ENCODE results near the gene TMEM50B.

The TMEM50B gene

DNA sequence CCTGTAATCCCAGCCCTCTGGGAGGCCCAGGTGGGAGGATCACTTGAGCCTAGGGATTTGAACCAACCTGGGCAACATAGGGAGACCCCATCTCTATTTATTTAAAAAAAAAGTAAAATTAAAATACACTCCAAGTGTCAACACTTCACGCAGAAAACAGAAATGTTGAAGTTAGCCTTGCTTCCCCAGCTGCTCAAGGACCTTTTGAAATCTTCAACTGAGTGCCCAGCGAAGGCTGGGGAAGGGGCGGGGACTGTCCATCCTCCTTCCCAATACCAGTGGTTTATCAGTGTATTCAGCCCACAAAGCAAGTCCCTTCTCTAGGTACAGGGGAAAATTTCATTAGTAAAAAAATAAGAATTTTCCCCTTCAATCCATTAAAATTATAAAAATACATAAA lies 14.0 kb upstream of the TMEM50B start:
- Histone ChIP-seq H3K36me3 (ENCODE audit: control insufficient read depth, insufficient read depth, low read length) (no peaks in the 10 kb centered on the region), H3K9me3 (ENCODE audit: control insufficient read depth, low read length) (no peaks in the 10 kb centered on the region), H3K4me3 (ENCODE audit: low read length) (no peak overlapping the region), H3K9ac (ENCODE audit: low read length) (no peak overlapping the region), H3K27me3 (ENCODE audit: control insufficient read depth, insufficient read depth, low read length) (no peaks in the 10 kb centered on the region), H3K4me1 (ENCODE audit: control insufficient read depth, insufficient read depth, low read length) (no peaks in the 10 kb centered on the region)

DNA sequence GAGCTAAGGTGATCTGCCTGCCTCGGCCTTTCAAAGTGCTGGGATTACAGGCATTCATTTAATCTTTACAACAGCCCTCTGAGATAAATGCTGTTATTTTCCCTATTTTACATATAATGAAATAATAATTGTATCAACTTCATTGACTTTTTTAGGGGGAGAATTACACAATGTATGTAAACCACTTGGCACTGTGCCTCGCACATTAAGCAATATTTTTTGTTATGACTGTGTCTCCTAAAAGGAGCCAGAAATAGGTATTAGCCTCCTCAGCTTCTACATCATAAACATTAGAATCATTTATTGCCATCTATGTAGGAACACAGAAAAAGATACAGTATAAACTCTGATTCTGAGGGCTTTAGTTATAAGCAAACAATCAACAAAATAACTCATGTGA lies 12.8 kb upstream of the TMEM50B start:
- Histone ChIP-seq H3K27me3 (ENCODE audit: control insufficient read depth, insufficient read depth, low read length) (no peaks in the 10 kb centered on the region), H3K9ac (ENCODE audit: low read length) (no peak overlapping the region), H3K4me1 (ENCODE audit: control insufficient read depth, insufficient read depth, low read length) (no peaks in the 10 kb centered on the region), H3K9me3 (ENCODE audit: control insufficient read depth, low read length) (no peaks in the 10 kb centered on the region), H3K36me3 (ENCODE audit: control insufficient read depth, insufficient read depth, low read length) (no peaks in the 10 kb centered on the region), H3K4me3 (ENCODE audit: low read length) (no peak overlapping the region)

DNA sequence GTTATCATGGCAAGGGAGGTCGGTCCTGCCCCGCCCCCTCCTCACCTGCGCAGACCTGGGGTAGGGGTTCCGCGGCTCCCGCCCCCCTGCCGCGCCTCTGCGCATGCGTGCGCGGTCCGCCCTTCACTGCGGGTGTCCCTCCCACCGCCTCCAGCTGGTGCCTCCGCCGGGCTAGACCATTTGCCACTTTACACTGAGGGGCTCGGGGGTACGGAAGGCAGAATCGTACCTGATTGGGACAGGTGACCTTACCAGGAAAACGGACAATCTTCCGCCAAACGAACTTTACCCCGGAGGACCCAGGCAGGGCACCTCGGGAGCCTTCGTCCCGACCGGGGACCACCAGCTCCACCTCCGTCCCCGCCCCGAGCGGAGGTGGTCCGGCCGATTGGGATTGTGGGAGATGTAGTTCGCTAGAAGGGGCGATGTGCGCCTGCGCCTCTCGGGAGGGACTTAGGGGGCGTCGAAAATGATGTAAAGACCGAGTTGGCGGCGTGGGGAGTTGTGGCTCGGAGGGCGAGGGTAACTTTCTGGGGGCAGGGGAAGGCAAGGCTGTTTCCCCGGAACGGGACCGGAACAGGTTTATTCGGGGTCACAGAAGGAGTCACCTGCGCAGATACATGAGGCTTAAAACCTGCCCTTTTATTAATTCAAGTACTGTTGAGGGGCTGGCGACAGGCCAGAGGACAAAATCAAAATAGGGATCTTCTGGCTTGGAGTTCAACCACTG lies 11.8 kb upstream of the TMEM50B start, which contains the start of gene DNAJC28:
Gene DNAJC28 (minus strand): TSS at position 344 of the 730 bp plus-strand sequence. CDS start 2,323 bp downstream, outside the sequence.
- H3K4me1 ChIP-seq (ENCODE audit: control insufficient read depth, insufficient read depth, low read length): no peaks in the 10 kb centered on the region
- H3K36me3 ChIP-seq (ENCODE audit: control insufficient read depth, insufficient read depth, low read length): no peaks in the 10 kb centered on the region
- no peaks in the 10 kb centered on the region for H3K27me3 ChIP-seq (ENCODE audit: control insufficient read depth, insufficient read depth, low read length)

DNA sequence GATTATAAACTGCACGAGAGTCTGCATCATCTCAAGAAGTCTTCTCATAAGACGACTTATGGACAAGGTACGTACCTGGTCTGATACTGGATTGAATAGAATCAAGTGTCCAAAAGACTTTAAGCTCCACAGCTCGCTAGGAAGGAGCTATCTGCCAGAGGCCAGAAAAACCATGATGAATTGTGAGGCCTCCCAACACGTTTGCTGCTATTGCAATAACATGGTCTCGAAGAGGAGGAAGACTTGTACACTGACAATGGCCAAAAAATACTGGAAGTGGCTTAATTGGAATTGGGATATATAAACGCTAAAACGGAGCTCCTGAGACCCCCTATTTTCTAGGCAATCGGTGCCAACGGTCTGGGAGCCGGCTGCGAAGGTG lies 11.2 kb upstream of the TMEM50B start:
- Histone ChIP-seq H3K4me1 (ENCODE audit: control insufficient read depth, insufficient read depth, low read length) (no peaks in the 10 kb centered on the region), H3K27me3 (ENCODE audit: control insufficient read depth, insufficient read depth, low read length) (no peaks in the 10 kb centered on the region), H3K36me3 (ENCODE audit: control insufficient read depth, insufficient read depth, low read length) (no peaks in the 10 kb centered on the region), H3K9me3 (ENCODE audit: control insufficient read depth, low read length) (no peaks in the 10 kb centered on the region), H3K9ac (ENCODE audit: low read length) (peak overlapping the region; percentile 78), H3K4me3 (ENCODE audit: low read length) (peak overlapping the region; percentile 86)

More for the DNA sequence above, 11.8 kb upstream of the TMEM50B start, which contains the start of gene DNAJC28:
- Histone ChIP-seq H3K9ac (ENCODE audit: low read length) (peak within 1 kb of the TSS; percentile 78), H3K4me3 (ENCODE audit: low read length) (peak within 1 kb of the TSS; percentile 86), H3K9me3 (ENCODE audit: control insufficient read depth, low read length) (no peaks in the 10 kb centered on the region)

DNA sequence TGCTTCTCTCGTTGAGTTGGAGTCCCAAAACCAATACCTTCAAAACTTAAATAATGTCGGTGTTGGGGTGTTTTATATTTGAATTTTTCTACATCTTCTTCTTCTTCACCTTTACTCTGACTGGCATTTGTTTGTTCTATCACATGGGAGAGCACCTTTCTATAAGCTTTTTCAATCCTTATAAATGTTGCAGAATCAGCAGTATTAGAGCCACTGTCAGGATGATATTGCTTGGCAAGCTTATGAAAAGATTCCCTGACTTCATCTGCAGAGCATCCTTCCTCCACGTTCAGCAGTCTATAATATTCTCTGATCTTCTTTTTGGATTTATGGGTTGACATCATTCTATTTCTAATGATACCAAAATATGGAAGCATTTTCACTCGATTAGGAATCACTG lies 9.2 kb upstream of the TMEM50B start:
- Histone ChIP-seq H3K27me3 (ENCODE audit: control insufficient read depth, insufficient read depth, low read length) (no peaks in the 10 kb centered on the region), H3K9ac (ENCODE audit: low read length) (no peak overlapping the region), H3K4me3 (ENCODE audit: low read length) (no peak overlapping the region), H3K36me3 (ENCODE audit: control insufficient read depth, insufficient read depth, low read length) (no peaks in the 10 kb centered on the region), H3K9me3 (ENCODE audit: control insufficient read depth, low read length) (no peaks in the 10 kb centered on the region), H3K4me1 (ENCODE audit: control insufficient read depth, insufficient read depth, low read length) (no peaks in the 10 kb centered on the region)

DNA sequence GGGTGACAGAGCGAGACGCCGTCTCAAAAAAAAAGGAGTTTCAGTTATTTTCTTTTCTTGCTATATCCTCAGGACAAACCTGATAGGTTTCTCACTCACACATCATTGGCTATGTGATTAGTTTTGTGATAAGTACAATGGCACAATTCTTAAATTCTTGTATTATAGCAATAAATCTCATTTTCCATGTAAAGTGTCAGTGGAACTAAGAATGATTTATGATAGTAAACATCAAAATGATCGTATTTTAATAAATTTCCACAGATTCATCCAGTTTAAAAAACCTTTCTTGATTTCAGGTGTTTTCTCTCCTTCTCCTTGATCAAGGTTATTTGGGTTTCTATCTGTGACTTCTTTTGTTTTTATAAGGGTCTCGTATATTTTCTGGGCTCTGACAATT lies 8.2 kb upstream of the TMEM50B start:
- Histone ChIP-seq H3K36me3 (ENCODE audit: control insufficient read depth, insufficient read depth, low read length) (no peaks in the 10 kb centered on the region), H3K27me3 (ENCODE audit: control insufficient read depth, insufficient read depth, low read length) (no peaks in the 10 kb centered on the region), H3K9me3 (ENCODE audit: control insufficient read depth, low read length) (no peaks in the 10 kb centered on the region), H3K9ac (ENCODE audit: low read length) (no peak overlapping the region), H3K4me3 (ENCODE audit: low read length) (no peak overlapping the region), H3K4me1 (ENCODE audit: control insufficient read depth, insufficient read depth, low read length) (no peaks in the 10 kb centered on the region)

DNA sequence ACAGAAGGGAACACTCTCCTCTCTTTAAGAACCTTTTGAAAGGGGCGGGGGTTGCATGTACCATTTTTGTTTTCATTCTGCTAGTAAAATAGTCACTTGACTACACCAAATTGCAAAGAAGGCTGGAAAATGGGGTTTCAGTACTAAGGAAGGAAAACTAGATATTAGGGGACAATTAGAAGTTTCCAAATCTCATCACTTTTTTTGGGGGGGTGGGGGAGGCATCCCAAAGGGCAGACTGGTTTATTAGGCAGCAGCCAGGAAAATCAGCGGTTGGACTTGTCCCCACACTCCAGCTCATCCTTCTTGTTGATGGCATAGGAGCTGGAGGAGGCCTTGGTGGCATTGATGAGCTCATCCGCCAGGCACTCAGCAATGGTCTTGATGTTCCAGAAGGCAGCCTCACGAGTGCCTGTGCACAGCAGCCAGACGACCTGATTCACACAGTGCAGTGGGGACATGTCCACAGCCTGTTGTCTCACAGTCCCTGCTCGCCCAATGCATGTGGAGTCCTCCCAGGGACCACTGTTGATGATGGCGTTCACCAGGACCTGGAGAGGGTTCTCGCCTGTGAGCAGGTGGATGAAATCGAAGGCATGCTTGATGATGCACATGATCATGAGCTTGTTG lies 1.7 kb upstream of the TMEM50B start:
- Histone ChIP-seq H3K4me1 (ENCODE audit: control insufficient read depth, insufficient read depth, low read length) (no peaks in the 10 kb centered on the region), H3K27me3 (ENCODE audit: control insufficient read depth, insufficient read depth, low read length) (no peaks in the 10 kb centered on the region), H3K36me3 (ENCODE audit: control insufficient read depth, insufficient read depth, low read length) (no peaks in the 10 kb centered on the region), H3K9ac (ENCODE audit: low read length) (no peak overlapping the region), H3K4me3 (ENCODE audit: low read length) (no peak overlapping the region), H3K9me3 (ENCODE audit: control insufficient read depth, low read length) (no peaks in the 10 kb centered on the region)

DNA sequence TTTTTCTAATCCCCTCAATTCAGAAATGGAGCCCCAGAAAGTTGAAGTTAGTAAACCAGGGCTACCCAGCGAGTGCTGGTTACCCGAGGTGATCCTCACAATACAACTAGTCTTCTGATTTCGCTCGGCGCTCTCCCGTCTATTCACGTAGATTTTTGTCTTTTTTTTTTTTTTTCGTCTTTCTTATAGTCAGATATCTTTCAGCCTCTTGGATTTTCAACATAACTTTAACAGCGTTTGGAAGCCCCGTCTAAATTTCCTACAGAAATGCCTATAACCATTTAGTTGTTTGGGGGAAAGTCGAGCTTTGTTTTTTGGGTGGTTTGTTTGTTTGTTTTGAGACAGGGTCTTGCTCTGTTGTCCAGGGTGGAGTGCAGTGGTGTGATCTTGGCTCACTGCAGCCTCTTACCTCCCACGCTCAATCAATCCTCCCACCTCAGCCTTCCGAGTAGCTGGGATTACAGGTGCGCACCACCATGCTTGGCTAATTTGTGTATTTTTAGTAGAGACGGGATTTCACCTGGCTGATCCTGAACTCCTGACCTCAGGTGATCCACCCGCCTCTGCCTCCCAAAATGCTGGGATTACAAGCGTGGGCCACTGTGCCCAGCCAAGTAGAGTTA lies 818 bp upstream of the TMEM50B start:
- Histone ChIP-seq H3K4me3 (ENCODE audit: low read length) (peak overlapping the region; percentile 76), H3K27me3 (ENCODE audit: control insufficient read depth, insufficient read depth, low read length) (no peaks in the 10 kb centered on the region), H3K36me3 (ENCODE audit: control insufficient read depth, insufficient read depth, low read length) (no peaks in the 10 kb centered on the region), H3K9me3 (ENCODE audit: control insufficient read depth, low read length) (no peaks in the 10 kb centered on the region), H3K9ac (ENCODE audit: low read length) (peak overlapping the region; percentile 66), H3K4me1 (ENCODE audit: control insufficient read depth, insufficient read depth, low read length) (no peaks in the 10 kb centered on the region)

DNA sequence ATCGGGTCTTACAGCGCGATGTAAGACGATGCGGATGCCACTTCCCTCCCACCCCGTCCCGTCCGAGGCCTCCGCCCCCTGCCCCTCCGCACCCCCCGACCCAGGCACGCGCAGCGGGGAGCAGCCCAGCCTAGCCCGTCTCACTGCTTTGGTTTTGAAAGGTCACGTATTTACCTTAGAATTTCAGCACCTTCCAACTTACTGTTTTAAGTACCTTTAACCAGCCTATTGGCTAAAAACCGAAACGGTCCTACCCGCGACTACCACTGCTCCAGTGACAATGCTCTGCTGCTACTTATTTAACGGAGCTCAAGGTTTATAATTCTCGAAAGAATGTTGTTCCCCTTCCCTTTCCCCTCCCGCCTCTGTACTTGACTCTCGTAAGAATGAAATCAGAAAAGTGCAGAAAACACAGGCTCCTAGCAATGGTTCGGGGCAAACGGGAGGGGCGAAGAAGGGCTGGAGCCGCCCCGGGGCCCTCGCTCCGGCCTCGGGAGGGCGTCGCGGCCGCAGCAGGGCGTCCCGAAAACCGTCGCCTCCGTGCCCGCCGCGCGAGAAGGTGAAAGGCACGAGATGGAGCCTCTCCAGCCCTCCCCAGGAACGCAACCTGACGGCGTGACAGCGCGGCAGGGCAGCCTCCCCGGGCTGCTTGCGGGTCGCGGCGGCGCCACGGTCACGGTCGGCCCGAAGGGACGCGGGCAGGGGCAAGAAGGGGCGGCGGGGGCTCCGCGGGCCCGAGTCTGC lies 667 bp downstream of the TMEM50B start:
- no peaks in the 10 kb centered on the region for H3K4me1 ChIP-seq (ENCODE audit: control insufficient read depth, insufficient read depth, low read length)
- peak overlapping the region; percentile 93 for H3K9ac ChIP-seq (ENCODE audit: low read length)
- H3K4me3 ChIP-seq (ENCODE audit: low read length): peak overlapping the region; percentile 77
- H3K36me3 ChIP-seq (ENCODE audit: control insufficient read depth, insufficient read depth, low read length): no peaks in the 10 kb centered on the region
- H3K27me3 ChIP-seq (ENCODE audit: control insufficient read depth, insufficient read depth, low read length): no peaks in the 10 kb centered on the region
- H3K9me3 ChIP-seq (ENCODE audit: control insufficient read depth, low read length): no peaks in the 10 kb centered on the region

DNA sequence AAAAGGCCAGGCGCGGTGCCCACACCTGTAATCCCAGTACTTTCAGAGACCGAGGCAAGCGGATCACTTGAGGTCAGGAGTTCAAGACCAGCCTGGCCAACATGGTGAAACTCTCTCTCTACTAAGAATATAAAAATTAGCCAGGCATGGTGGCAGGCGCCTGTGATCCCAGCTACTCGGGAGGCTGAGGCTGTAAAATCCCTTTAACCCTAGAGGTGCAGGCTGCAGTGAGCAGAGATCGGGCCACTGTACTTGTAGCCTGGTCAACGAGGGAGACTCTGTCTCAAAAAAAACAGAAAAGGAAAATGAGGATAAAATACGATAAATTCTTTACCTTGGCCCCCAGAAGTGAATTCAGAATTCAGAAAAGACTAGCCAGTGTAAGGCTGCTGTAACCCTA lies 1.6 kb downstream of the TMEM50B start:
- no peaks in the 10 kb centered on the region for H3K27me3 ChIP-seq (ENCODE audit: control insufficient read depth, insufficient read depth, low read length)
- H3K9ac ChIP-seq (ENCODE audit: low read length): peak overlapping the region; percentile 93
- no peaks in the 10 kb centered on the region for H3K9me3 ChIP-seq (ENCODE audit: control insufficient read depth, low read length)
- no peaks in the 10 kb centered on the region for H3K36me3 ChIP-seq (ENCODE audit: control insufficient read depth, insufficient read depth, low read length)
- H3K4me1 ChIP-seq (ENCODE audit: control insufficient read depth, insufficient read depth, low read length): no peaks in the 10 kb centered on the region
- H3K4me3 ChIP-seq (ENCODE audit: low read length): no peak overlapping the region

DNA sequence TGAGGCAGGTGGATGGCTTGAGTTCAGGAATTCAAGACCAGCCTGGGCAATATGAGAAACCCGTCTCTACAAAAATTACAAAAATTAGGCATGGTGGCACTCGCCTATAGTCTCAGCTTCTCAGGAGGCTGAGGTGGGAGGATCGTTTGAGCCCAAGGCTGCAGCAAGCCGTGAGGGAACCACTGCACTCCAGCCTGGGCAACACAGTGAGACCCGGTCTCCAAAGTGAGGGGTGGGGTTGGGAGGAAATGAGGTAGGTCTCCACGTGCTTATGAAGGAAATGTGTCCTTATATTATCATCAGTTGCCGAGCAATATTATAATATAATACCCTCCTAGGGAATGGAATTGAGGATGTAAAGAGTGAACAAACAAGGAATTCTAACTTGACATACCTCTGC lies 2.7 kb downstream of the TMEM50B start:
- H3K4me3 ChIP-seq (ENCODE audit: low read length): no peak overlapping the region
- no peaks in the 10 kb centered on the region for H3K27me3 ChIP-seq (ENCODE audit: control insufficient read depth, insufficient read depth, low read length)
- H3K36me3 ChIP-seq (ENCODE audit: control insufficient read depth, insufficient read depth, low read length): no peaks in the 10 kb centered on the region
- no peaks in the 10 kb centered on the region for H3K9me3 ChIP-seq (ENCODE audit: control insufficient read depth, low read length)
- H3K9ac ChIP-seq (ENCODE audit: low read length): no peak overlapping the region
- H3K4me1 ChIP-seq (ENCODE audit: control insufficient read depth, insufficient read depth, low read length): no peaks in the 10 kb centered on the region

DNA sequence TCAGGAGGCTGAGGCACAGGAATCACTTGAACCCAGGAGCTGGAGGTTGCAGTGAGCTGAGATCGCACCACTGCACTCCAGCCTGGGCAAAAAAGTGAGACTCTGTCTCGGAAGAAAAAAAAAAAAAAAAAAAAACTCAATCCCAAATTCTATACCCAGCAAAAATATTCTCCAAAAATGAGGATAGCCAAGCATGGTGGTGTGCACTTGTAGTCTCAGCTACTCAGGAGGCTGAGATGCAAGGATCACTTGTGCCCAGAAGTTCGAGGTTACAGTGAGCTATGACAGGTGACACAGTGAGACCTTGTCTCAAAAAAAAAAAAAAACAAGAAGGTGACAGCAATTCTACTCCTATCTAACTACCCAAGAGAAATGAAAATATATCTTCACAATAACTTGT lies 6.4 kb downstream of the TMEM50B start:
- Histone ChIP-seq H3K27me3 (ENCODE audit: control insufficient read depth, insufficient read depth, low read length) (no peaks in the 10 kb centered on the region), H3K9ac (ENCODE audit: low read length) (no peak overlapping the region), H3K4me1 (ENCODE audit: control insufficient read depth, insufficient read depth, low read length) (no peaks in the 10 kb centered on the region), H3K9me3 (ENCODE audit: control insufficient read depth, low read length) (no peaks in the 10 kb centered on the region), H3K4me3 (ENCODE audit: low read length) (no peak overlapping the region), H3K36me3 (ENCODE audit: control insufficient read depth, insufficient read depth, low read length) (no peaks in the 10 kb centered on the region)
